ENCODE measurements around the gene TESMIN.

TESMIN gene

GRCh38 chr11:68680541-68681231, 70.6 kb downstream of the TESMIN start:
- no peak for DNase-seq

- DNase-seq = no peak
These were observed 73.3 kb downstream of the TESMIN start for GRCh38 chr11:68678031-68678441.

- no peak for DNase-seq
These were observed 73.9 kb downstream of the TESMIN start for GRCh38 chr11:68677432-68677831.

- no peak for DNase-seq
These were observed 76.9 kb downstream of the TESMIN start for GRCh38 chr11:68674461-68674860.

- no peak for DNase-seq
These were observed 77.3 kb downstream of the TESMIN start for GRCh38 chr11:68673991-68674390.

- no peak for DNase-seq
These were observed 77.9 kb downstream of the TESMIN start for GRCh38 chr11:68673306-68673945.

GRCh38 chr11:68670208-68670992, 80.9 kb downstream of the TESMIN start:
- DNase-seq = no peak

GRCh38 chr11:68669301-68670090, 81.8 kb downstream of the TESMIN start:
- no peak for DNase-seq

GRCh38 chr11:68667511-68668500, 83.5 kb downstream of the TESMIN start:
- no peak for DNase-seq

GRCh38 chr11:68666849-68667248, 84.5 kb downstream of the TESMIN start:
- no peak for DNase-seq

- DNase-seq = no peak
These were observed 85.9 kb downstream of the TESMIN start for GRCh38 chr11:68665436-68665835.

GRCh38 chr11:68664906-68665305, 86.4 kb downstream of the TESMIN start:
- no peak for DNase-seq

- DNase-seq = no peak
These were observed 87.2 kb downstream of the TESMIN start for GRCh38 chr11:68664141-68664540.

- no peak for DNase-seq
These were observed 87.8 kb downstream of the TESMIN start for GRCh38 chr11:68663482-68664010.

GRCh38 chr11:68661697-68662603, 89.4 kb downstream of the TESMIN start:
- no peak for DNase-seq

- no peak for DNase-seq
These were observed 90.3 kb downstream of the TESMIN start for GRCh38 chr11:68661014-68661413.

- no peak for DNase-seq
These were observed 91.1 kb downstream of the TESMIN start for GRCh38 chr11:68660066-68660810.

- DNase-seq = no peak
These were observed 92.0 kb downstream of the TESMIN start for GRCh38 chr11:68659158-68659921.

GRCh38 chr11:68658661-68659060, 92.7 kb downstream of the TESMIN start:
- DNase-seq = no peak

All from stimulated activated CD4-positive, alpha-beta T cell treated with anti-CD3 and anti-CD28 coated beads, Interleukin-4, amount 100 ng/mL, for 24 hours (primary cell).